HG02840 (cell line): ENCODE measurements around the gene ARFGEF3.
"Not testable (repeated sequence)": the region's sequence is repeated elsewhere in the genome, so short reads cannot be mapped to it uniquely, and the experiment has no call there.

Source experiments
- ATAC-seq: cut with Tn5 transposase; IDR thresholded peaks from one replicate; pipeline ENCODE4 v1.9.1; 2021; ENCODE audit warnings: mild to moderate bottlenecking, moderate library complexity, moderate number of reproducible peaks; ENCODE audit not compliant: unreplicated experiment, low FRiP score

The ARFGEF3 gene

GRCh38 chr6:138336221-138336620 lies 174.5 kb downstream of the ARFGEF3 start:
- ATAC-seq = no peak

- ATAC-seq = no peak
Measured at GRCh38 chr6:138337076-138337475, 175.3 kb downstream of the ARFGEF3 start.

DNA sequence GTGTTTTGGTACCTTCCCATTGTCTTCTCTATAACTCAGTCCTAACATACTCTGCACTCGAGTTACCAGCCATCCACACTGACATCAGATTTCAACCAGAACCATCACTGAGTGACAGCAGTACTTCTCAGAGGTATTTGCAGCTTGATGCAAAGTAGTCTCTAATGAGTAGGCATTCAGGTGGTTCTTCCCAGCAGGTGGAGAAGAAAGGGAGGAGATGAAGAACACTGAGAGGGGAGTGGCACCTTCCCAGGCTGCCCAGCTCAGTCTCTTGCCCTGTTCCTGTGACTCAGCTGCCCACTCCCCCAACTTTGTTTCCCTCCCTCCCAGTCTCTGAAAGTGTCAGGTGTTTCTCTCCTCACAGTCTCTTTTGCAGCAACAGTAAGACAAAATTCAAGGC lies 177.3 kb downstream of the ARFGEF3 start:
- ATAC-seq = no peak

GRCh38 chr6:138341176-138341575 lies 179.4 kb downstream of the ARFGEF3 start:
- ATAC-seq = no peak

- no peak for ATAC-seq
Measured at GRCh38 chr6:138343112-138343511, 181.4 kb downstream of the ARFGEF3 start.

- no peak for ATAC-seq
Measured at GRCh38 chr6:138345565-138346285, 184.0 kb downstream of the ARFGEF3 start.

GRCh38 chr6:138346302-138347195 lies 184.8 kb downstream of the ARFGEF3 start:
- no peak for ATAC-seq

- ATAC-seq = no peak
Measured at GRCh38 chr6:138347864-138348263, 186.1 kb downstream of the ARFGEF3 start.

- no peak for ATAC-seq
Measured at GRCh38 chr6:138349891-138350290, 188.2 kb downstream of the ARFGEF3 start.

DNA sequence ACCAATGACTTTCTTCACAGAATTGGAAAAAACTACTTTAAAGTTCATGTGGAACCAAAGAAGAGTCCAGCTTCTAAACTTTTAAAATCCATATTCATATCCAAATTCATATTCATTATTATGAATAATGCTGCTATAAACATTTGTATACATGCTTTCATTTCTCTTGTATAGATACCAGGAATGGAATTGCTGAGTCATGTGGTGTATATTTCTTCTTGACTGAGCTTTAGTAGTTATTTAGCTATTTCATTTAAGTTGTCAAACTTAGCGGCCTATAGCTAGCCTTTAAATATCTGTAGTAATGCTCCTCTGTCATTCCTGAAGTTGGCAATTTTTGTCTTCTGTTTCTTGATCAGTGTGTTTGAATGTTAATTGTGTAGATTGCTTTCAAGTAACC lies 196.2 kb downstream of the ARFGEF3 start:
- no peak for ATAC-seq

DNA sequence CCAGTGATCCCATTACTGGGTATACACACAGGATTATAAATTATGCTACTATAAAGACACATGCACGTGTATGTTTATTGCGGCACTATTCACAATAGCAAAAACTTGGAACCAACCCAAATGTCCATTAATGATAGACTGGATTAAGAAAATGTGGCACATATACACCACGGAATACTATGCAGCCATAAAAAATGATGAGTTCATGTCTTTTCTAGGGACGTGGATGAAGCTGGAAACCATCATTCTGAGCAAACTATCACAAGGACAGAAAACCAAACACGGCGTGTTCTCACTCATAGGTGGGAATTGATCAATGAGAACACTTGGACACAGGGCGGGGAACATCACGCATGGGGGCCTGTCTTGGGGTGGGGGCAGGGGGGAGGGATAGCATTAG lies 206.9 kb downstream of the ARFGEF3 start:
- not testable (repeated sequence) for ATAC-seq

- ATAC-seq = no peak
Measured at GRCh38 chr6:138370631-138371451, 209.1 kb downstream of the ARFGEF3 start.

DNA sequence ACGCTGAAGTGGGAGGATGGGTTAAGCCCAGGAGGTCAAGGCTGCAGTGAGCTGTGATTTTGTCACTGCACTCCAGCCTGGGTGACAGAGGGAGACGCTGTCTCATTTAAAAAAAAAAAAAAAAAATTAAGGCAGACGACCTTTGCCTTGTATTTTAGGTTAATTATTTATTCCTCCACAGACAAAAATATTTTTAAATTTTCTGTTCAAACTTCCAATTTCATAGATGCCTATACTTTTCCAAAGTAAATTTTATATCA lies 209.6 kb downstream of the ARFGEF3 start:
- no peak for ATAC-seq

DNA sequence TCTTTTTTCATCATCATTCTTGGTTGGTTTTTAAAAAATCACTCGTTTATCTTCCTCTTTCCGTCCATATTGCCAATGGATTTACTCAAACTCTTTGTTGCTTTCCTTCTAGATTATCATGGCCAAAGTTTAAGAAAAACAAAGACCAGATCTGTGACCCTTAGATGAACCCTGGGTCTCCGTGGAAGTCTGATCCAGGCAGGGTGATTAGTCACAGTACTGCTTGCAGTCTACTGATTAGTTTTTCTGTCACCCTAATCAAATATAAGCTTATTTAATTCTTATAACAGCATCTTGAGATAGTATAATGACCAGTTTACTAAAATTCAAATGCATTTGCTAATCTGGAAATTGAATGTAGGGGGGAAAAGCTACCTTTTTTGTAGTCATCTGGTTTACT lies 210.0 kb downstream of the ARFGEF3 start:
- ATAC-seq = no peak

DNA sequence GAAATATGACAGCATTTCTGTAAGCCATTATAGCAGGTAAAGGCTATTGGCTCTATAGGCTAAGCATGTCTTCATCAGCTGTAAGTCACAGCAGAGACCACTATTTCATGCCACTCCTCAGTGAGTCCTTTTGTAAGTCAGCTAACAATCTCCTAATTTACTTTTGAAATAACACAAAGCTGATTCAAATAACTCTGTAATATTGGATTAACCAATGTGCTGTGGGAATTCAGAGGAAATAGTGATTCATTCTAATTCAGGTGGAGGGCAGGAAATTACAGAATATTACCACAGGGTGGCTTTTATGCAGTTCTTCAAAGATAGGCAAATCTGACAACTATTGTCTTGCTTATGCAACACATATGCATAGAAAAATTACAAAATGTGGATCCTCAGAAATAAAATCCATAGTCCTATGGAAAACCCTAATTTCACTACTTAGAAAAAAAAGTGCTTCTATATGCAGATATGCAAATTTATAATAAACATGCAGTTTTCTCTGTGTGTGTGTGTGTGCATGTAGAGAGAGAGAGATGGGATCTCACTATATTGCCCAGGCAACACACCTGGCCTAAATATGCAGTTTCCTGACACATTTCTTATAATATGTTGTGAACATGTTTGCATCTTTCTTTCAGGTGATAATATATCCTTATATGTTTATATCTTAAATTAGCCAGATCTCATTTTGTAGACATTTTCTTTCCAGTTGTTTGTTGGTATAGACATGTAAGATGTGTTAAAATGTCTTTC lies 211.1 kb downstream of the ARFGEF3 start:
- no peak for ATAC-seq

DNA sequence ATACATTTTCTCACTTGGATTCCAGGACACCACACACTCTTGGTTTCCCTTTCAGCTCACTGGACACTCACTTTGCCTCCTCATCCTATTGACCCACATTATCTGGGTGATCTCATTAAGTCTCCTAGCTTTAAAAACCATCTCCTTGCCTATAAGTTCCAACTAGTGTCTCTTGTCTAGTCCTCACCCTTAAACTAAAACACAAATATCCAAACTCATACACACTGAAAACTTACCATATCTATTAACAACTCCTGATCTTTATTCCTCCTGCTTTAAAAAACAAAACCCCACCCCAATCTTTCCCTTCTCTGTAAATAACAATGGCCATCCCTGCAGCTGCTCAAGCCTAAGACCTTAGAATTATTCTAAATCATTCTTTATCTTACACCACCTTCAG lies 212.5 kb downstream of the ARFGEF3 start:
- no peak for ATAC-seq

- ATAC-seq = no peak
Measured at GRCh38 chr6:138374815-138375214, 213.1 kb downstream of the ARFGEF3 start.

DNA sequence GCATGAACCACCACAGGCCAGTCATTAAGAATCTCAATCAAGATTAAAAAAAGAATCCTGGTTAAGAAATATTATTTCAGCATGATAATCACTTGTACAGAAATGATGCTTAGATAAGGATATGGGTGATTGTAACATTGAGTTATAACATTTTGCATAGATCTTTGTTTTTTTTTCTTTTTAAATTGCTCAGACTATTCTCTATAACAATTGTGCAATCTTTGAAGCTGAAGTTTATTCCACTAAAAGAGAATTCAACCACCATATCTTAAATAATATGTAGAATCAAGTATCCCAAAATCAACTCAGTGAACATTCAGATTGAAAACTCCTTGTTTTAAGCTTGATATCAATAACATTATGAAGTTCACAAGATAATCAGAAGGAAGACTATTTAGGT lies 215.3 kb downstream of the ARFGEF3 start:
- ATAC-seq = no peak

GRCh38 chr6:138377844-138378243 lies 216.1 kb downstream of the ARFGEF3 start, which contains the start of gene SMIM28:
TSS of gene SMIM28 (plus strand) at chr6:138377905. CDS start at chr6:138378073, 168 bp downstream.
- ATAC-seq = no peak

DNA sequence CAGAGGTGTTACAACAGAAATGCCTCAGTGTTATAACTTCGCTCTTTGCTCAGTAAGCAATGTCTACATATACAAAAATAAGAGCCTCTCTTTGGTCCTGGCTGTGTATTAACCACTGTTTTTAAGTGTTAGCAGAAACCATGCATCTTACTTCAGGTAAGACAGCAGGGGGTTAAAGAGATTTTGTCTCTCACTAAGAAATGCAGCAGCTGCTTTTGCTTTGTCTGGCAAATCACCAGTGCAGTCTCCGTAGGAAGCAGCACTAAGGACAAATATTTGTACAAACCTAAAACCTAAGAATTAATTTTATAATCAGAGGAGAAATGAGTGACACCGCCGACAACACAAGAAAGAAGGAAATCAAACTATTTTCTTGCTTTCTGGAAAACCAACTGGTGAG lies 216.7 kb downstream of the ARFGEF3 start:
- no peak for ATAC-seq
